ENCODE results near the gene VAMP1. TPM values are rescaled to one million over a fixed set of nuclear protein-coding genes. Genes with fewer than 3 reads are reported as not detected.

The VAMP1 gene
- total and polyA plus RNA-seq, 2 of the 13 experiments (the other 11 are each of a cell fraction or from before 2014, with no cell fraction given), result 2.5 to 7.4 TPM

- TF ChIP-seq MLXIP (CRISPR knock-in tag; IDR thresholded peaks at IDR 0.05; ENCODE audit: borderline replicate concordance) (no peak), ZNF121 (CRISPR knock-in tag; IDR thresholded peaks at IDR 0.05) (no peak), SIX1 (CRISPR knock-in tag; IDR thresholded peaks at IDR 0.05; ENCODE audit: borderline replicate concordance) (no peak), CBX2 (IDR thresholded peaks at IDR 0.05; ENCODE audit: low read depth, low read length) (no peak), CBX2 (CRISPR knock-in tag; IDR thresholded peaks at IDR 0.05; ENCODE audit: low read depth) (no peak)
Observed at GRCh38 chr12:6423267-6424007, 47.0 kb downstream of the VAMP1 start (continued).

- CTCF ChIA-PET (ENCODE audit: low intra/inter-chr PET ratio, low total read pairs), result no interaction called here
- WGBS (ENCODE audit: low lambda C conversion rate), result 5% methylated on average over 4 of the region's 4 CpGs
- in situ Hi-C loops (cut with HindIII; ENCODE audit: extremely low pct_ligation_motif_present, low pct_unique_long_range_greater_than_20kb), result loop anchor here (5.0 to 10.0 kb wide), 2 partner anchors 42 to 114 kb away; partner anchors contain the start of gene GAPDH
- Histone ChIP-seq H2AFZ (ENCODE audit: low read length) (no peak overlapping the region), H3K79me2 (ENCODE audit: insufficient read depth, low read length) (no peaks in the 10 kb centered on the region), H3K9ac (ENCODE audit: insufficient read depth, low read depth, low read length) (no peak overlapping the region), H3K4me1 (ENCODE audit: insufficient read depth, low read length) (peaks cover 50% of the 10 kb centered on the region), H3K27me3 (ENCODE audit: control insufficient read depth in 1 of 2, insufficient read depth in 2 of 2, low read length in 2 of 2) (peaks cover 0 to 2% of the 10 kb centered on the region in 2 experiments; a peak in 2 of 5 replicates), H3K27ac (ENCODE audit: extremely low read length, insufficient read depth, low read length) (no peak overlapping the region), H3K9me3 (ENCODE audit: low read length) (no peaks in the 10 kb centered on the region), H3K36me3 (replicated peaks in 1 of 2; ENCODE audit: control insufficient read depth in 1 of 2, insufficient read depth in 2 of 2, low read length in 2 of 2) (no peaks in the 10 kb centered on the region), H3K4me3 (replicated peaks in 1 of 3; ENCODE audit: insufficient read depth in 1 of 3, low read depth in 2 of 3, low read length in 3 of 3) (no peak overlapping the region), H4K20me1 (ENCODE audit: insufficient read depth, low read length) (no peaks in the 10 kb centered on the region), H3K4me2 (ENCODE audit: low read depth, low read length) (no peak overlapping the region; the same call in 1 of the 2 replicates)
- POLR2A ChIA-PET, result interaction anchor here (0.6 to 1.4 kb wide), 4 partner anchors 37 to 114 kb away, joined by 3 to 6 read pairs (median 4); partner anchors contain the start of genes GAPDH, LTBR and VAMP1
- BruUV-seq (replicated peaks), result no TSS peak
- no peak for ATAC-seq
- DNase-seq (ENCODE audit: low spot score), result no peak
- TF ChIP-seq RBM39 (IDR thresholded peaks at IDR 0.05; ENCODE audit: low read depth, low read length, poor library complexity, severe bottlenecking), result no peak
- TF ChIP-seq ZHX2 (IDR thresholded peaks at IDR 0.05; ENCODE audit: low read depth), result no peak
- no peak for TF ChIP-seq ZHX2 (CRISPR knock-in tag; IDR thresholded peaks at IDR 0.05; ENCODE audit: borderline replicate concordance)
- TF ChIP-seq SMAD9 (CRISPR knock-in tag; IDR thresholded peaks at IDR 0.05), result no peak
- TF ChIP-seq SOX13 (IDR thresholded peaks at IDR 0.05), result no peak
- no peak for TF ChIP-seq SOX13 (CRISPR knock-in tag; conservative IDR thresholded peaks at IDR 0.05 in 1 of 2, IDR thresholded peaks at IDR 0.05 in 1 of 2)
- TF ChIP-seq NR3C1 (CRISPR knock-in tag; IDR thresholded peaks at IDR 0.05), result no peak
- peak; percentile 93 for TF ChIP-seq ZNF7 (CRISPR knock-in tag; IDR thresholded peaks at IDR 0.05)
- intact Hi-C loops (cut with micrococcal nuclease; ENCODE audit: unreplicated experiment), result loop anchor here (5.0 kb wide), 2 partner anchors 83 to 137 kb away; partner anchors contain the start of gene IFFO1
- FAIRE-seq, result no peak
Observed at GRCh38 chr12:6420364-6420763, 50.1 kb downstream of the VAMP1 start.
